HEK293 (cell line): ENCODE measurements around the gene MYMK.

Experiments used
- CTCF ChIA-PET: fragments of 350-600 bp; formaldehyde crosslinking; extraction: SDS; loops from one replicate; lab custom pipeline; 2021; ENCODE audit warnings: antibody characterized with exemption; lab: Yijun Ruan, JAX
- POLR2A ChIA-PET: fragments of 300-600 bp; formaldehyde crosslinking; extraction: SDS; loops from one replicate; lab custom pipeline; 2020; ENCODE audit warnings: antibody characterized with exemption, inconsistent platforms; lab: Yijun Ruan, JAX
- H3K27ac ChIP-seq: fragments of 200-500 bp; sonication (Bioruptor generic); 2 replicates; pipeline ENCODE4 v1.5.1; 2014; ENCODE audit warnings: low read depth, low read length, control low read depth, inconsistent platforms; ENCODE audit errors: extremely low read depth
- H3K36me3 ChIP-seq, 2 experiments: fragments of 200-500 bp in 1 of 2; sonication (Bioruptor generic) in 1 of 2; 1 replicate in 1 of 2; 2 replicates in 1 of 2; pipeline ENCODE4 v1.5.1; 2014 to 2017; ENCODE audit warnings: inconsistent platforms in 2 of 2, low read length in 2 of 2; ENCODE audit not compliant: control insufficient read depth in 2 of 2, insufficient read depth in 1 of 2
- H3K4me1 ChIP-seq: fragments of 200-500 bp; sonication (Bioruptor generic); 2 replicates; pipeline ENCODE4 v1.5.1; 2014; ENCODE audit warnings: mild to moderate bottlenecking, low read length, inconsistent platforms; ENCODE audit not compliant: control insufficient read depth, insufficient read depth
- H3K4me3 ChIP-seq: 2 replicates; pipeline ENCODE4 v1.5.1; 2011; ENCODE audit warnings: low read depth, mild to moderate bottlenecking, control low read depth, low read length, moderate library complexity
- H3K9me3 ChIP-seq: fragments of 200-500 bp; sonication (Bioruptor generic); 2 replicates; pipeline ENCODE4 v1.5.1; 2014; ENCODE audit warnings: low read depth, low read length, inconsistent platforms; ENCODE audit not compliant: control insufficient read depth, insufficient read depth
- KLF9 ChIP-seq: fragments of 450-650 bp; formaldehyde crosslinking; IDR thresholded peaks from 2 replicates; pipeline ENCODE4 v1.5.1; 2016; ENCODE audit warnings: missing biosample characterization, missing genetic modification characterization, low read depth
- PRDM2 ChIP-seq: fragments of 450-650 bp; formaldehyde crosslinking; IDR thresholded peaks from 2 replicates; pipeline ENCODE4 v1.5.1; 2016; ENCODE audit warnings: missing biosample characterization, missing genetic modification characterization, borderline replicate concordance
- ZNF146 ChIP-seq: fragments of 450-650 bp; formaldehyde crosslinking; IDR thresholded peaks from 2 replicates; pipeline ENCODE4 v1.5.1; 2016; ENCODE audit warnings: missing biosample characterization, missing genetic modification characterization
- ZNF184 ChIP-seq: fragments of 450-650 bp; IDR thresholded peaks from 2 replicates; pipeline ENCODE4 v1.5.1; 2018; ENCODE audit warnings: missing biosample characterization, mild to moderate bottlenecking, missing genetic modification characterization
- ZNF280D ChIP-seq: fragments of 450-650 bp; formaldehyde crosslinking; IDR thresholded peaks from 2 replicates; pipeline ENCODE4 v1.5.1; 2016; ENCODE audit warnings: missing biosample characterization, missing genetic modification characterization
- ZNF341 ChIP-seq: fragments of 450-650 bp; formaldehyde crosslinking; IDR thresholded peaks from 2 replicates; pipeline ENCODE4; 2016; ENCODE audit warnings: low read depth, missing biosample characterization, missing genetic modification characterization
- ZNF449 ChIP-seq: fragments of 450-650 bp; formaldehyde crosslinking; IDR thresholded peaks from 2 replicates; pipeline ENCODE4 v1.5.1; 2017; ENCODE audit warnings: missing biosample characterization, mild to moderate bottlenecking, missing genetic modification characterization, moderate library complexity

MYMK gene

GRCh38 chr9:133471551-133472276 is 53.0 kb downstream of the MYMK start (continued):
- TF ChIP-seq ZNF280D (tag by site-specific recombination): no peak

GRCh38 chr9:133470988-133471387 is 53.8 kb downstream of the MYMK start:
- no peaks in the 10 kb centered on the region for H3K9me3 ChIP-seq
- peaks cover 0 to 35% of the 10 kb centered on the region in 2 experiments; a peak in 1 of 3 replicates for H3K36me3 ChIP-seq
- no peak overlapping the region for H3K27ac ChIP-seq
- CTCF ChIA-PET: no interaction called here
- H3K4me1 ChIP-seq: no peaks in the 10 kb centered on the region
- TF ChIP-seq PRDM2 (tag by site-specific recombination): no peak
- 0 out of 2 replicates have a peak, but pooled peaks have one; percentile 38 for TF ChIP-seq ZNF449
- TF ChIP-seq, all 188 proteins: peak for 1
- H3K4me3 ChIP-seq: no peak overlapping the region
- POLR2A ChIA-PET: interaction anchor here (0.7 to 1.2 kb wide), 2 partner anchors 11 to 230 kb away, joined by 4 to 5 read pairs; partner anchors contain the start of gene CACFD1

GRCh38 chr9:133470427-133470924 is 54.3 kb downstream of the MYMK start:
- POLR2A ChIA-PET: interaction anchor here (1.2 kb wide), 1 partner anchor 11 kb away, joined by 5 read pairs; the partner anchor contains the start of gene CACFD1

GRCh38 chr9:133468777-133469421 is 55.9 kb downstream of the MYMK start:
- ChIA-PET POLR2A (interaction anchor here (1.1 to 2.4 kb wide), 3 partner anchors 10 to 11 kb away, joined by 4 to 12 read pairs (median 12); partner anchors contain the start of genes CACFD1 and SLC2A6), CTCF (no interaction called here)
- Histone ChIP-seq H3K27ac (no peak overlapping the region), H3K9me3 (no peaks in the 10 kb centered on the region), H3K4me1 (no peaks in the 10 kb centered on the region), H3K4me3 (no peak overlapping the region)
- 0 out of 2 replicates have a peak, but pooled peaks have one; percentile 23 for TF ChIP-seq ZNF341
- TF ChIP-seq ZNF184: no peak
- TF ChIP-seq, all 188 proteins: peak for 1
- H3K36me3 ChIP-seq: peaks cover 0 to 25% of the 10 kb centered on the region in 2 experiments; a peak in 1 of 3 replicates

More at GRCh38 chr9:133470427-133470924, 54.3 kb downstream of the MYMK start:
- Histone ChIP-seq H3K36me3 (peaks cover 0 to 31% of the 10 kb centered on the region in 2 experiments; a peak in 1 of 3 replicates), H3K27ac (no peak overlapping the region), H3K4me1 (no peaks in the 10 kb centered on the region), H3K4me3 (no peak overlapping the region), H3K9me3 (no peaks in the 10 kb centered on the region)
- CTCF ChIA-PET: no interaction called here
- TF ChIP-seq KLF9 (tag by site-specific recombination) (peak; percentile 59; the same call in 1 of the 2 replicates), ZNF146 (tag by site-specific recombination) (no peak)
